ENCODE measurements around the gene CD22.
A peak's percentile ranks its signal among the peaks of the same experiment; 100 is the strongest.

CD22 gene

DNA sequence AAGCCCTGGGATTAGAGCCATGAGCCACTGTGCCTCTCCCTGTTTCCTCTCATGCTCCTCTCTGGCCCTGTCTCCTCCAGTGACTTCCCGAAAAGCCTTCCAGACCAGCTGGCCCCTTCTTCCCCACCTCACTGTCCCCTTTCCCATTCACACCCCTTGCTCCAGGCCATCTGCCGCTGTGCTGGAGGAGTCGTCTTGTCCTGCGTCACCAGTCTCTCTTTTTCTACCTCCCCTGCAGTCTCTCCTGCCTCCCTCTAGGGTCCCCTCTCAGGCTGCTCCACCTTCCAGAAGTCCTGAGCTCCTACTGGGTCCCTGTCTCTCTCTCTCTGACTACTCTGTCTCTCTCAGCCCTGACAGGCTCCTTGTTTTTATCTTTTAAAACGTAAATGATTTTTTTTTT, 13.4 kb downstream of the CD22 start:
- Histone ChIP-seq H3K9me3 (ENCODE audit: insufficient read depth, low read depth, low read length) (peaks cover 2% of the 10 kb centered on the region), H2AFZ (ENCODE audit: insufficient read depth, low read length, poor library complexity) (no peak overlapping the region), H3K79me1 (ENCODE audit: low read length) (no peaks in the 10 kb centered on the region), H2BK12ac (ENCODE audit: low read length) (no peak overlapping the region), H3K23ac (ENCODE audit: low read length) (no peak overlapping the region), H4K8ac (ENCODE audit: low read depth, low read length) (no peak overlapping the region), H3K14ac (ENCODE audit: low read length) (no peak overlapping the region), H3K4me1 (ENCODE audit: control insufficient read depth in 1 of 2, insufficient read depth in 2 of 2, low read length in 2 of 2) (peaks cover 0 to 4% of the 10 kb centered on the region in 2 experiments), H3K9ac (ENCODE audit: low read length) (no peak overlapping the region), H3K36me3 (ENCODE audit: control insufficient read depth in 1 of 2, insufficient read depth in 2 of 2, low read length in 2 of 2) (no peaks in the 10 kb centered on the region), H2BK5ac (ENCODE audit: low read depth, low read length, poor library complexity) (no peak overlapping the region), H4K12ac (ENCODE audit: low read depth, low read length) (no peak overlapping the region), H3K18ac (ENCODE audit: low read length) (no peak overlapping the region), H3K4me3 (ENCODE audit: low read depth, low read length) (no peak overlapping the region), H3K27me3 (ENCODE audit: insufficient read depth, low read length) (no peaks in the 10 kb centered on the region), H2AK5ac (ENCODE audit: low read length) (no peak overlapping the region), H3K79me2 (ENCODE audit: control insufficient read depth, insufficient read depth, low read length, poor library complexity) (no peaks in the 10 kb centered on the region), H3K4me2 (ENCODE audit: low read length) (no peak overlapping the region), H4K91ac (ENCODE audit: low read depth, low read length) (no peak overlapping the region), H3K27ac (ENCODE audit: low read depth, low read length) (no peak overlapping the region), H3K4ac (ENCODE audit: low read depth, low read length) (no peak overlapping the region), H2BK120ac (ENCODE audit: insufficient read depth, low read length, poor library complexity) (no peak overlapping the region)
- DNase-seq: no peak
- no CpG with 5 or more reads among the region's 5 CpGs for WGBS (ENCODE audit: extremely low coverage, insufficient coverage, insufficient read length)

- no peak overlapping the region for H3K23ac ChIP-seq (ENCODE audit: low read length)
- H3K4me3 ChIP-seq (ENCODE audit: low read depth, low read length): no peak overlapping the region
- H2BK5ac ChIP-seq (ENCODE audit: low read depth, low read length, poor library complexity): no peak overlapping the region
- no peak overlapping the region for H3K9ac ChIP-seq (ENCODE audit: low read length)
- DNase-seq: peak in 1 of 2 donors; percentile 49
- no peak overlapping the region for H3K4ac ChIP-seq (ENCODE audit: low read depth, low read length)
- H3K79me1 ChIP-seq (ENCODE audit: low read length): no peaks in the 10 kb centered on the region
- no peak overlapping the region for H2BK120ac ChIP-seq (ENCODE audit: insufficient read depth, low read length, poor library complexity)
- H3K18ac ChIP-seq (ENCODE audit: low read length): no peak overlapping the region
- H4K12ac ChIP-seq (ENCODE audit: low read depth, low read length): no peak overlapping the region
- H3K27ac ChIP-seq (ENCODE audit: low read depth, low read length): no peak overlapping the region
- peaks cover 0 to 5% of the 10 kb centered on the region in 2 experiments for H3K4me1 ChIP-seq (ENCODE audit: control insufficient read depth in 1 of 2, insufficient read depth in 2 of 2, low read length in 2 of 2)
- H3K79me2 ChIP-seq (ENCODE audit: control insufficient read depth, insufficient read depth, low read length, poor library complexity): no peaks in the 10 kb centered on the region
- H3K27me3 ChIP-seq (ENCODE audit: insufficient read depth, low read length): no peaks in the 10 kb centered on the region
- no peak overlapping the region for H2AFZ ChIP-seq (ENCODE audit: insufficient read depth, low read length, poor library complexity)
- no peak overlapping the region for H2BK12ac ChIP-seq (ENCODE audit: low read length)
- H4K8ac ChIP-seq (ENCODE audit: low read depth, low read length): no peak overlapping the region
- H3K14ac ChIP-seq (ENCODE audit: low read length): no peak overlapping the region
- H3K36me3 ChIP-seq (ENCODE audit: control insufficient read depth in 1 of 2, insufficient read depth in 2 of 2, low read length in 2 of 2): no peaks in the 10 kb centered on the region
- H3K4me2 ChIP-seq (ENCODE audit: low read length): no peak overlapping the region
- no CpG with 5 or more reads among the region's 17 CpGs for WGBS (ENCODE audit: extremely low coverage, insufficient coverage, insufficient read length)
- H4K91ac ChIP-seq (ENCODE audit: low read depth, low read length): no peak overlapping the region
- H2AK5ac ChIP-seq (ENCODE audit: low read length): no peak overlapping the region
- H3K9me3 ChIP-seq (ENCODE audit: insufficient read depth, low read depth, low read length): no peaks in the 10 kb centered on the region
Observed at GRCh38 chr19:35344511-35345031, 15.6 kb downstream of the CD22 start.

GRCh38 chr19:35345671-35346111, 16.7 kb downstream of the CD22 start:
- no peak overlapping the region for H2BK5ac ChIP-seq (ENCODE audit: low read depth, low read length, poor library complexity)
- H3K27me3 ChIP-seq (ENCODE audit: insufficient read depth, low read length): no peaks in the 10 kb centered on the region
- no peak overlapping the region for H4K8ac ChIP-seq (ENCODE audit: low read depth, low read length)
- H4K12ac ChIP-seq (ENCODE audit: low read depth, low read length): no peak overlapping the region
- no peak overlapping the region for H3K23ac ChIP-seq (ENCODE audit: low read length)
- H3K79me1 ChIP-seq (ENCODE audit: low read length): no peaks in the 10 kb centered on the region
- no peaks in the 10 kb centered on the region for H3K36me3 ChIP-seq (ENCODE audit: control insufficient read depth in 1 of 2, insufficient read depth in 2 of 2, low read length in 2 of 2)
- H2BK12ac ChIP-seq (ENCODE audit: low read length): no peak overlapping the region
- no peak overlapping the region for H3K4me3 ChIP-seq (ENCODE audit: low read depth, low read length)
- no peak overlapping the region for H3K4me2 ChIP-seq (ENCODE audit: low read length)
- H2BK120ac ChIP-seq (ENCODE audit: insufficient read depth, low read length, poor library complexity): no peak overlapping the region
- H2AFZ ChIP-seq (ENCODE audit: insufficient read depth, low read length, poor library complexity): no peak overlapping the region
- H3K4me1 ChIP-seq (ENCODE audit: control insufficient read depth in 1 of 2, insufficient read depth in 2 of 2, low read length in 2 of 2): peaks cover 0 to 5% of the 10 kb centered on the region in 2 experiments
- no peak overlapping the region for H4K91ac ChIP-seq (ENCODE audit: low read depth, low read length)
- WGBS (ENCODE audit: extremely low coverage, insufficient coverage, insufficient read length): no CpG with 5 or more reads among the region's 11 CpGs
- no peaks in the 10 kb centered on the region for H3K79me2 ChIP-seq (ENCODE audit: control insufficient read depth, insufficient read depth, low read length, poor library complexity)
- H2AK5ac ChIP-seq (ENCODE audit: low read length): no peak overlapping the region
- no peak overlapping the region for H3K27ac ChIP-seq (ENCODE audit: low read depth, low read length)
- no peak overlapping the region for H3K4ac ChIP-seq (ENCODE audit: low read depth, low read length)
- DNase-seq: no peak
- H3K18ac ChIP-seq (ENCODE audit: low read length): no peak overlapping the region
- no peak overlapping the region for H3K9ac ChIP-seq (ENCODE audit: low read length)
- H3K9me3 ChIP-seq (ENCODE audit: insufficient read depth, low read depth, low read length): no peaks in the 10 kb centered on the region
- H3K14ac ChIP-seq (ENCODE audit: low read length): no peak overlapping the region

DNA sequence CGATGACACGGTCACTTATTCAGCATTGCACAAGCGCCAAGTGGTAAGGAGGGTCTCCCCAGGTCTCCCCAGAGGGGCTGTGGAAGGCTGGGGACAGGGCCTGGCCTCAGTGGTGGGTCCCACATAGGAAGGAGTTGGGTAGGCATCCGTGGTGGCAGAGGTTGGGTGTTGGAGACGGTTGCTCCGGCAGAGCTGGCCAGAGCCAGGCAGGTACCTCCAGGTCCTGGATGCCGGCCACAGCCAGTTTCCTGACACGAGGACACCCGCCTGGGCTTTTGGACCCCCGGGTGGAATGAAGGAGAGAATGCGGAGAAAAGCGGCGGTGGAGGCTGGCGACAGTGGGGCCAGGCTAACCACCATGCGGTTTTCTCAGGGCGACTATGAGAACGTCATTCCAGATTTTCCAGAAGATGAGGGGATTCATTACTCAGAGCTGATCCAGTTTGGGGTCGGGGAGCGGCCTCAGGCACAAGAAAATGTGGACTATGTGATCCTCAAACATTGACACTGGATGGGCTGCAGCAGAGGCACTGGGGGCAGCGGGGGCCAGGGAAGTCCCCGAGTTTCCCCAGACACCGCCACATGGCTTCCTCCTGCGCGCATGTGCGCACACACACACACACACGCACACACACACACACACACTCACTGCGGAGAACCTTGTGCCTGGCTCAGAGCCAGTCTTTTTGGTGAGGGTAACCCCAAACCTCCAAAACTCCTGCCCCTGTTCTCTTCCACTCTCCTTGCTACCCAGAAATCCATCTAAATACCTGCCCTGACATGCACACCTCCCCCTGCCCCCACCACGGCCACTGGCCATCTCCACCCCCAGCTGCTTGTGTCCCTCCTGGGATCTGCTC, 17.4 kb downstream of the CD22 start:
- no CpG with 5 or more reads among the region's 28 CpGs for WGBS (ENCODE audit: extremely low coverage, insufficient coverage, insufficient read length)
- H3K4me1 ChIP-seq (ENCODE audit: control insufficient read depth in 1 of 2, insufficient read depth in 2 of 2, low read length in 2 of 2): peaks cover 0 to 5% of the 10 kb centered on the region in 2 experiments
- no peak overlapping the region for H2BK12ac ChIP-seq (ENCODE audit: low read length)
- H3K14ac ChIP-seq (ENCODE audit: low read length): no peak overlapping the region
- no peak overlapping the region for H3K9ac ChIP-seq (ENCODE audit: low read length)
- DNase-seq: no peak
- H4K8ac ChIP-seq (ENCODE audit: low read depth, low read length): no peak overlapping the region
- no peak overlapping the region for H3K18ac ChIP-seq (ENCODE audit: low read length)
- no peak overlapping the region for H3K4ac ChIP-seq (ENCODE audit: low read depth, low read length)
- no peak overlapping the region for H2BK120ac ChIP-seq (ENCODE audit: insufficient read depth, low read length, poor library complexity)
- H3K4me2 ChIP-seq (ENCODE audit: low read length): no peak overlapping the region
- H3K27ac ChIP-seq (ENCODE audit: low read depth, low read length): no peak overlapping the region
- H3K27me3 ChIP-seq (ENCODE audit: insufficient read depth, low read length): no peaks in the 10 kb centered on the region
- no peaks in the 10 kb centered on the region for H3K79me2 ChIP-seq (ENCODE audit: control insufficient read depth, insufficient read depth, low read length, poor library complexity)
- no peaks in the 10 kb centered on the region for H3K9me3 ChIP-seq (ENCODE audit: insufficient read depth, low read depth, low read length)
- no peak overlapping the region for H4K91ac ChIP-seq (ENCODE audit: low read depth, low read length)
- no peaks in the 10 kb centered on the region for H3K36me3 ChIP-seq (ENCODE audit: control insufficient read depth in 1 of 2, insufficient read depth in 2 of 2, low read length in 2 of 2)
- no peak overlapping the region for H2BK5ac ChIP-seq (ENCODE audit: low read depth, low read length, poor library complexity)
- no peak overlapping the region for H3K23ac ChIP-seq (ENCODE audit: low read length)
- H3K4me3 ChIP-seq (ENCODE audit: low read depth, low read length): no peak overlapping the region
- H4K12ac ChIP-seq (ENCODE audit: low read depth, low read length): no peak overlapping the region
- no peak overlapping the region for H2AFZ ChIP-seq (ENCODE audit: insufficient read depth, low read length, poor library complexity)
- H3K79me1 ChIP-seq (ENCODE audit: low read length): no peaks in the 10 kb centered on the region
- no peak overlapping the region for H2AK5ac ChIP-seq (ENCODE audit: low read length)
